GM18502 (cell line): Measurements from ENCODE around the gene USP2.

Experiments
- ATAC-seq: cut with Tn5 transposase; IDR thresholded peaks from one replicate; pipeline ENCODE4 v1.9.1; 2021; ENCODE audit warnings: mild to moderate bottlenecking; ENCODE audit not compliant: unreplicated experiment, poor library complexity

USP2 gene

GRCh38 chr11:119309953-119310681 is 71.4 kb downstream of the USP2 start:
- no peak for ATAC-seq

- ATAC-seq, result no peak
Measured at GRCh38 chr11:119309411-119309810, 72.1 kb downstream of the USP2 start.

- no peak for ATAC-seq
Measured at GRCh38 chr11:119307974-119308373, 73.5 kb downstream of the USP2 start.

DNA sequence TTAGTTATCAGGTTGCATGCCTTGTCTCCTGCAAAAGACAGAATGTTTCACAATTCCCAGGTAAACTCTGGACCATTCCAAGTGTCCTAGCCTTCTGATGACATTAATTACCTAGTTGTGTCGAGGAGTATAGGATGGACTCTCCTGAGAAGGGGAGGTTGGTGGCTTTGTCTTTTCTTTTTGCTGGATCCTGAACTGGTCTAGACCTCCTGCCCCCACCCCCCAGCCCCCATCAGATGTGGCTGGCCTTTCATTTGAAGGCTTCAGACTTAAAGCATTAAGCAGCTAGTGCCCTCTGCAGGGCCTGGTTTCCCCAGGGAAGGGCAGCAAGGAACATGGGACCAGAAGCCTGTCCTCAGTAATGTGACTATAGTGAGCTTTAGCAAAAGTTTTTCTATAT is 74.3 kb downstream of the USP2 start:
- ATAC-seq, result no peak

DNA sequence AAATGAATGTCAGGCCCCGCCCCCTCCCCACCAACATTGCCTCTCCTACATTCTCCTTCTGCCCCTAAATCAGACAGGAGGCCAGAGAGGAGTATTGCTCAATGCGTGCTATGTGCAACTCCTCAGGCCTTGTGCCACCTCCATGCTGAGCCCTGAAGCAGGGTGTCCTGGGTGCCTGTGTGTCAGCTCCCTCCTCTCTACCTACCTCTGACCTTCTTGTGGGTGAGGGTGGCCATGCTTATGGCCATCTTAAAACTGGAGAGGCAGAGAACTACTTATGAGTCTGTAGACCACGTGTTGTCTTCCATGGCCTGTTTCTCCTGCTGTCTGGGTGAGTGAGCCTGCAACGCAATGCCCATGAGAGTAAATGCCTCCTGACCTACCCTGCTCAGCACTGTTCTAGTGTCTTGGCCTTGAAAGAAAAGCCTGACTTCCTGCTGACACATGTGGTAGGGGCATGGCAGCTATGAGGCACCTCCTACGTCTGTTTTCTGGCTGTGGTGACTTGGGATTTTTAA is 75.1 kb downstream of the USP2 start:
- ATAC-seq, result no peak

DNA sequence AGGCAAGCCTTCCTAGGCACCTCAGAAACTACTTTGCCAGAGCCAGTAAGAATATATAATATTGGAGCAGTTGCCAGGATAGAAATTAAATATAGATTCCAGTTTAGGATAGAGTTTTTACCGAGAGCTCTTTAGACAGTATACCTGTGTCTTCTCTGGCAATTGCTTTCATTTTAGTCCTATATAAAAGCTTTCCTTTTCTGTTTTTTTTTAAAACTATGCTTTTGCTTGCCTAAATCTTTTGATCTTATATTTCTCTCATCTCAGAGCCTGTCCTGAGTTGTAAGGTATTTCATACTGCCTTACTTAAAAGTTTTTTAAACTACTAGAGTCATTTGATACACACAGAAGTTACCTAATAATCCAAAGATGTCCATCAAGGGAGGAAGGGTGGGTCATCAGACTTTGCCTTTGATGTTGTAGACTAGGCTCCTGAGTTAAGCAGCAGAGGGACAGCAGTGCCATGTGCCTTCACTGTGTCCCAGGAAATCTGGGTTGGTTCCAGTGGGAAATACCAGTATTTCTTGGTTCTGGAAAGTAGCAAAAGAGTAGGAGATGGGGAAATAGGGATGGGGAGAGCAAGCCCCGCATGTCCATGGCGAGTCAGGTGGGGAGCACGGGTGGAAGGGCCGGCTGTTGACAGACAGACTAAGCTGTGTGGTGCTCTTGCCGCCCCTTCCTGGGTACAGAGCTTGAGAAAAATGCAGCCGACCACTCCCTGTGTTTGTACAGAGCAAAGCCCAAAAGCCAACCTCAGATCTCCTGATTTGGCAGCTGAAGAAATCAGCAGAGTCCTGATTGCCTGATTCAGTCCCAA is 75.7 kb downstream of the USP2 start:
- ATAC-seq, result no peak
